ENCODE measurements around the gene MLLT3.

Gene MLLT3

DNA sequence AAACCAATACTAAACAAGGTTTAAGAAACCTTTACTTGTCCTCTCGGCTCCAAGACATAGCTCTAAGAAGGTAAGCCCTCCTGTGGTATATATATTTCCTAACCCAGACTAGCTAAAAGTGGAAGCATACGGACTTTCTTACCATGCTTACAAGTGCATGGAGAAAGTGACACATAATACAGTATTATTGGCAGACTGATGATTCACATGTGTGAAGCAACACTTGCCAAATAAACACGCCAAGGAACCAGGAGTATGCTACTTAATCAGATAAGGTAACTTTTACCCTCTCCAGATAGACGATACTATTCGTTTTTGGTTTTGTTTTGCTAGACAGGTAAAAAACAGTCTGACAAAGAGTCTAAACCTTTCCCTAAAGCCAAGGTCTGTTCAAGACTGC, 264.1 kb downstream of the MLLT3 start:
- Histone ChIP-seq H3K27me3 (ENCODE audit: insufficient read depth, low read length, poor library complexity) (no peaks in the 10 kb centered on the region), H3K9ac (ENCODE audit: low read depth, low read length) (no peak overlapping the region), H3K9me3 (ENCODE audit: insufficient read depth, low read length, severe bottlenecking) (no peaks in the 10 kb centered on the region), H3K79me2 (ENCODE audit: insufficient read depth, low read length) (no peaks in the 10 kb centered on the region), H3K4me3 (ENCODE audit: low read depth in 1 of 2, low read length in 2 of 2) (no peak overlapping the region), H2AFZ (ENCODE audit: low read depth, low read length) (no peak overlapping the region), H3K36me3 (ENCODE audit: insufficient read depth, low read length) (peaks cover 41% of the 10 kb centered on the region), H4K20me1 (ENCODE audit: insufficient read depth, low read length) (no peaks in the 10 kb centered on the region), H3K4me1 (ENCODE audit: insufficient read depth, low read length) (0 out of 2 replicates have a peak, but pooled peaks cover 7% of the 10 kb centered on the region), H3K4me2 (ENCODE audit: insufficient read depth, low read length) (no peak overlapping the region), H3K27ac (ENCODE audit: low read length) (no peak overlapping the region)
- ATAC-seq (ENCODE audit: insufficient read depth, low read depth) = no peak
- TF ChIP-seq CTCF (IDR thresholded peaks at IDR 0.05; ENCODE audit: borderline replicate concordance, extremely low read depth, low read length, poor library complexity, severe bottlenecking) (no peak), EZH2 (IDR thresholded peaks at IDR 0.05; ENCODE audit: borderline replicate concordance, low read depth, low read length, severe bottlenecking) (no peak)
- DNase-seq = no peak

DNA sequence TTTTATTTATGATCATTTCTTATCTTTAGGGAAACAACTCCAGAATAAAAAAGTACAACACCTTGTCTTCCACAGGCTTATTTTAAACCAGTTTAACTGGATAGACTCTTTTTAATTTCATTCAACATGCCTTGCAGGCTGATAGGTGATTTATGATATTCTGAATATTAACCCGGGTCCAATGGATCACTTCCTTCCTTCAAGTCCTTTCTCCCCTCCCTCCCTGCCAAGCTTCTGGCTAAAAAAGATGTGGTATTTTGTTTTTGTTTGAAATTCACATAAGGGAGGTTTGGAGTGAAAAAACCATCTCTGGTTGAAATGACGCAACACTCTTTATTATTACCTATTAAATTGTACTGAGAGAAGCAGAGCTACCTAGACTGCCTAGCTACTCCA, 265.3 kb downstream of the MLLT3 start:
- Histone ChIP-seq H3K27me3 (ENCODE audit: insufficient read depth, low read length, poor library complexity) (no peaks in the 10 kb centered on the region), H3K4me1 (ENCODE audit: insufficient read depth, low read length) (0 out of 2 replicates have a peak, but pooled peaks cover 9% of the 10 kb centered on the region), H2AFZ (ENCODE audit: low read depth, low read length) (no peak overlapping the region), H3K9ac (ENCODE audit: low read depth, low read length) (no peak overlapping the region), H3K36me3 (ENCODE audit: insufficient read depth, low read length) (peaks cover 46% of the 10 kb centered on the region), H3K4me3 (ENCODE audit: low read depth in 1 of 2, low read length in 2 of 2) (no peak overlapping the region), H3K79me2 (ENCODE audit: insufficient read depth, low read length) (no peaks in the 10 kb centered on the region), H4K20me1 (ENCODE audit: insufficient read depth, low read length) (no peaks in the 10 kb centered on the region), H3K27ac (ENCODE audit: low read length) (no peak overlapping the region), H3K9me3 (ENCODE audit: insufficient read depth, low read length, severe bottlenecking) (no peaks in the 10 kb centered on the region), H3K4me2 (ENCODE audit: insufficient read depth, low read length) (no peak overlapping the region)
- DNase-seq = no peak
- ATAC-seq (ENCODE audit: insufficient read depth, low read depth) = no peak
- TF ChIP-seq CTCF (IDR thresholded peaks at IDR 0.05; ENCODE audit: borderline replicate concordance, extremely low read depth, low read length, poor library complexity, severe bottlenecking) = no peak
- no peak for TF ChIP-seq EZH2 (IDR thresholded peaks at IDR 0.05; ENCODE audit: borderline replicate concordance, low read depth, low read length, severe bottlenecking)

DNA sequence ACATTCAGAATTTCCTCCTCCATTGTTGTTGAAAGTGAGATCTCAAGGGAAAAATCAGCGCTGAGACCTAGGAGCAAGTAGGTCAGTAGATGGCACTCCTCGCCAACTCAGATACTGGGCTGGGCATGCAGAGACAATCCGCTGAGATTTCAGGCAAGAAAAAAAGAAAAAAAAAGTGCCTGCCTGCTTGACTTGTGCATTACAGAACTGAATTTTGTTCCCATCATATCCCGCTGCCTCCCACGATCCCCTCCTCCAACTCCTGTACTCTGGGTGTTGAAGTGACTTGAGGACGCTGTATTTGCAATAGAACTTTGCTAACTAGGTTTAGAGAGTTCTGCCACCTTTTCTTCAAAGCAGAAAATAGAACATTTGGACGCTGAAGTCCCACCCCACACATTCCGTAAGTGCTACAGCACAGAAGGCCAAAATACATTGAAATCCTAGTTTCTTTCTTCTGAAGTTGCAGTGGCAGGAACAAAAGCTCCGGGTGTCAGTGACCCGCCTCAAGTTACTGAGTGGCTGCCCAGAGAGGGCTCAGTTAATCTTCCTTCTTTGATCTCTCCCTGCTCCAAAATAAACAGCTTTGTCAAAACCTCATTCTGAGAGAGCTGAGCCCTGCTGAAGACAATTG, 265.8 kb downstream of the MLLT3 start:
- no peak overlapping the region for H3K4me2 ChIP-seq (ENCODE audit: insufficient read depth, low read length)
- no peaks in the 10 kb centered on the region for H3K79me2 ChIP-seq (ENCODE audit: insufficient read depth, low read length)
- no peak overlapping the region for H2AFZ ChIP-seq (ENCODE audit: low read depth, low read length)
- ATAC-seq (ENCODE audit: insufficient read depth, low read depth) = peak; percentile 85
- H3K9me3 ChIP-seq (ENCODE audit: insufficient read depth, low read length, severe bottlenecking) = no peaks in the 10 kb centered on the region
- no peak overlapping the region for H3K9ac ChIP-seq (ENCODE audit: low read depth, low read length)
- no peak overlapping the region for H3K4me3 ChIP-seq (ENCODE audit: low read depth in 1 of 2, low read length in 2 of 2)
- TF ChIP-seq CTCF (IDR thresholded peaks at IDR 0.05; ENCODE audit: borderline replicate concordance, extremely low read depth, low read length, poor library complexity, severe bottlenecking) (peak; percentile 72), EZH2 (IDR thresholded peaks at IDR 0.05; ENCODE audit: borderline replicate concordance, low read depth, low read length, severe bottlenecking) (no peak)
- H3K4me1 ChIP-seq (ENCODE audit: insufficient read depth, low read length) = 0 out of 2 replicates have a peak, but pooled peaks cover 9% of the 10 kb centered on the region
- DNase-seq = peak; percentile 63
- no peaks in the 10 kb centered on the region for H3K27me3 ChIP-seq (ENCODE audit: insufficient read depth, low read length, poor library complexity)
- H3K27ac ChIP-seq (ENCODE audit: low read length) = no peak overlapping the region
- peaks cover 45% of the 10 kb centered on the region for H3K36me3 ChIP-seq (ENCODE audit: insufficient read depth, low read length)
- no peaks in the 10 kb centered on the region for H4K20me1 ChIP-seq (ENCODE audit: insufficient read depth, low read length)

Data from DND-41 (cell line).